Omental fat pad (tissue), 4 donors: ENCODE data around the gene OR51B4. TPM values are rescaled to one million over a fixed set of nuclear protein-coding genes. Genes with fewer than 3 reads are reported as not detected.

Experiments
- ATAC-seq: fragments of 150-250 bp; one replicate; pipeline ENCODE4 v1.9.1; 2016; ENCODE audit warnings: mild to moderate bottlenecking, moderate library complexity; ENCODE audit not compliant: low FRiP score
- DNase-seq: peaks from one replicate; pipeline ENCODE4 v3.0.0-alpha.2; 2019; ENCODE audit warnings: low spot score
- CTCF ChIP-seq, 3 donors: fragments of 450-650 bp; IDR thresholded peaks; one replicate each; pipeline ENCODE4 v1.5.1; 2016 to 2017; ENCODE audit warnings: antibody characterized with exemption in 3 of 3, mild to moderate bottlenecking in 3 of 3, moderate library complexity in 2 of 3
- total RNA-seq, 4 donors: library from RNA; depleted of rRNA; stranded (reverse); fragments of >200 nt; gene quantifications; one replicate each; pipeline ENCODE4 v1.1.0, GENCODE V29; 2016

OR51B4 gene, protein sequence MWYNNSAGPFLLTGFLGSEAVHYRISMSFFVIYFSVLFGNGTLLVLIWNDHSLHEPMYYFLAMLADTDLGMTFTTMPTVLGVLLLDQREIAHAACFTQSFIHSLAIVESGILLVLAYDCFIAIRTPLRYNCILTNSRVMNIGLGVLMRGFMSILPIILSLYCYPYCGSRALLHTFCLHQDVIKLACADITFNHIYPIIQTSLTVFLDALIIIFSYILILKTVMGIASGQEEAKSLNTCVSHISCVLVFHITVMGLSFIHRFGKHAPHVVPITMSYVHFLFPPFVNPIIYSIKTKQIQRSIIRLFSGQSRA
- not detected for total RNA-seq

- no peak for TF ChIP-seq CTCF (IDR thresholded peaks at IDR 0.05)
- ATAC-seq (no peak), DNase-seq (no peak)
These were observed at the start of gene OR51B4 for GRCh38 chr11:5301846-5302245. Gene OR51B4, minus strand, starts transcription at chr11:5301946. Its CDS starts 0 bp downstream, at chr11:5301946.

- TF ChIP-seq CTCF (IDR thresholded peaks at IDR 0.05): no peak
- ATAC-seq (no peak), DNase-seq (no peak)
These were observed 49.5 kb upstream of the OR51B4 start, which contains the start of gene OR51B6 for GRCh38 chr11:5351208-5351607. Gene OR51B6, plus strand, starts transcription at chr11:5351508. Its CDS starts 0 bp downstream, at chr11:5351508.

DNA sequence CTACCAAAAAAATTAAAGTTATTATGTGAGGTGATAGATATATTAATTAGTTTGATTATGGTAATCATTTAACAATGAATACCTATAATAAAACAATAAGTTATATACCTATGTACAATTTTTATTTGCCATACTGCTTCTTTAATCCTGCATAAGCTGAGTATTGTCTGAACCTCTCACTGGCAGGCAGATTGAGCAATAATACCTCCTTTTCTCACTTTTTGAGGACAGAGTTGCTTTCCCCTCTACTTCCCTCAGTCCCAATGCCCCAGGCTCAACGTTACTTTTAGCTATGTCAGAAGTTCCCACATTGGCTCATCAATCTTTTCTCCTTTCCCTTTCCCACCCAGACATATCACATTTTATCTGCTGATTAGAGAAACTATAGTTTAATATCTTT lies 47.8 kb upstream of the OR51B4 start:
- no peak for TF ChIP-seq CTCF (IDR thresholded peaks at IDR 0.05)
- ATAC-seq (no peak), DNase-seq (no peak)

- no peak for DNase-seq
These were observed 46.9 kb upstream of the OR51B4 start for GRCh38 chr11:5348551-5349194.

DNA sequence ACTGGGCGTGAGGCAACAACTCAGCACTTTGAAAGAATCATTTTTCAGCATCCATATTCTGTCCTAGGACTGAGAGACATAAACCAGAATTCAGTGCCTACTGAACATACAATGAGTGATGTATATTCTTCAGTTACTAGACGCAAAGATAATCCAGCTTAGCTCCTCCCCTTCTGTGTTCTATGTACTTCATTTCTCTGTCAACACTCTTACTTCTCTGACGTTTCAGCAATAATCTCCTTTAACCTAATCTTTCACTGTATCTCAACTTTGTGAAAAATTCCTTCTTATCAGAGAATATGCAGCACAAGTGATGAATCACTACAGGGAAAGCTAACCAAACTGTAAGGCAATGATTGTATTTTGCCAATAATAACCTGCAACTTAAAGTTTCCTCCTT lies 44.1 kb upstream of the OR51B4 start:
- no peak for ATAC-seq
- DNase-seq: no peak
- no peak for TF ChIP-seq CTCF (IDR thresholded peaks at IDR 0.05)

More at GRCh38 chr11:5348551-5349194, 46.9 kb upstream of the OR51B4 start:
- ATAC-seq: no peak
- TF ChIP-seq CTCF (IDR thresholded peaks at IDR 0.05): no peak

GRCh38 chr11:5343474-5344335 lies 42.0 kb upstream of the OR51B4 start, which contains the start of gene OR51B5:
Gene OR51B5, minus strand, starts transcription at chr11:5343524. Its CDS starts 0 bp downstream, at chr11:5343524.
- ATAC-seq (no peak), DNase-seq (no peak)
- TF ChIP-seq CTCF (IDR thresholded peaks at IDR 0.05): no peak
